SU-DHL-6 (cell line): ENCODE measurements around the gene NAP1L1.
"Not testable (repeated sequence)": the region's sequence is repeated elsewhere in the genome, so short reads cannot be mapped to it uniquely, and the experiment has no call there.

Experiments used
- H2AFZ ChIP-seq: fragments of 200-600 bp; sonication (generic); 2 replicates; pipeline ENCODE4 v1.6.1; 2014; ENCODE audit warnings: low read depth, mild to moderate bottlenecking, moderate library complexity, mixed read lengths, antibody characterized with exemption, low read length; ENCODE audit not compliant: severe bottlenecking
- H3F3A ChIP-seq: fragments of 200-600 bp; shearing (Covaris generic); 2 replicates; pipeline ENCODE4 v1.6.0; 2016; ENCODE audit warnings: antibody characterized with exemption, mild to moderate bottlenecking; ENCODE audit not compliant: insufficient read depth
- H3K27ac ChIP-seq: fragments of 200-600 bp; sonication (generic); 2 replicates; pipeline ENCODE4 v1.5.1; 2016; ENCODE audit warnings: low read depth, mild to moderate bottlenecking, low read length, moderate library complexity, mixed read lengths
- H3K27me3 ChIP-seq: fragments of 200-600 bp; sonication (generic), shearing (Covaris generic); 2 replicates; pipeline ENCODE4 v1.6.0; 2014; ENCODE audit warnings: mild to moderate bottlenecking, low read length
- H3K36me3 ChIP-seq: fragments of 200-600 bp; sonication (generic); 2 replicates; pipeline ENCODE4 v1.6.1; 2014; ENCODE audit warnings: mild to moderate bottlenecking, low read length, mixed read lengths
- H3K4me2 ChIP-seq: fragments of 300-600, 200-600 bp; shearing (Covaris generic), sonication (generic); 2 replicates; pipeline ENCODE4 v1.6.0; 2014; ENCODE audit warnings: low read length, low read depth, mild to moderate bottlenecking; ENCODE audit not compliant: poor library complexity, severe bottlenecking
- H3K4me3 ChIP-seq: fragments of 200-600 bp; sonication (generic); 2 replicates; pipeline ENCODE4 v1.5.1; 2014; ENCODE audit warnings: antibody characterized with exemption, low read length, mild to moderate bottlenecking, mixed read lengths; ENCODE audit not compliant: insufficient read depth, poor library complexity, severe bottlenecking
- H3K79me2 ChIP-seq: fragments of 200-600 bp; sonication (generic); 2 replicates; pipeline ENCODE4 v1.6.1; 2014; ENCODE audit warnings: mild to moderate bottlenecking, low read length, moderate library complexity; ENCODE audit not compliant: insufficient read depth
- H3K9ac ChIP-seq: fragments of 200-600 bp; sonication (generic); 2 replicates; pipeline ENCODE4 v1.7.0; 2014; ENCODE audit warnings: mild to moderate bottlenecking, low read length
- H3K9me2 ChIP-seq: fragments of 200-600 bp; sonication (generic); replicated peaks from 2 replicates; pipeline ENCODE4 v1.6.1; 2014; ENCODE audit warnings: low read length; ENCODE audit not compliant: insufficient read depth
- H3K9me3 ChIP-seq: fragments of 200-600 bp; sonication (generic); 2 replicates; pipeline ENCODE4 v1.6.1; 2014; ENCODE audit warnings: low read length, mixed read lengths; ENCODE audit not compliant: insufficient read depth
- H4K20me1 ChIP-seq: fragments of 200-600 bp; sonication (generic); 2 replicates; pipeline ENCODE4 v1.6.1; 2014; ENCODE audit warnings: low read depth, mild to moderate bottlenecking, antibody characterized with exemption, low read length, moderate library complexity, mixed read lengths
- EZH2phosphoT487 ChIP-seq: fragments of 200-600 bp; sonication (generic), shearing (Covaris generic); conservative IDR thresholded peaks from 2 replicates; pipeline ENCODE4 v1.6.1; 2018; ENCODE audit warnings: mild to moderate bottlenecking, antibody characterized with exemption, low read length, moderate library complexity, mixed read lengths
- TF ChIP-seq, protein P1 (sequence below): fragments of 200-600 bp; sonication (generic); IDR thresholded peaks from one replicate; pipeline ENCODE4 v1.5.1; 2017; ENCODE audit warnings: antibody characterized with exemption, mild to moderate bottlenecking, low read length, moderate library complexity; ENCODE audit not compliant: insufficient read depth, poor library complexity, severe bottlenecking

The NAP1L1 gene

DNA sequence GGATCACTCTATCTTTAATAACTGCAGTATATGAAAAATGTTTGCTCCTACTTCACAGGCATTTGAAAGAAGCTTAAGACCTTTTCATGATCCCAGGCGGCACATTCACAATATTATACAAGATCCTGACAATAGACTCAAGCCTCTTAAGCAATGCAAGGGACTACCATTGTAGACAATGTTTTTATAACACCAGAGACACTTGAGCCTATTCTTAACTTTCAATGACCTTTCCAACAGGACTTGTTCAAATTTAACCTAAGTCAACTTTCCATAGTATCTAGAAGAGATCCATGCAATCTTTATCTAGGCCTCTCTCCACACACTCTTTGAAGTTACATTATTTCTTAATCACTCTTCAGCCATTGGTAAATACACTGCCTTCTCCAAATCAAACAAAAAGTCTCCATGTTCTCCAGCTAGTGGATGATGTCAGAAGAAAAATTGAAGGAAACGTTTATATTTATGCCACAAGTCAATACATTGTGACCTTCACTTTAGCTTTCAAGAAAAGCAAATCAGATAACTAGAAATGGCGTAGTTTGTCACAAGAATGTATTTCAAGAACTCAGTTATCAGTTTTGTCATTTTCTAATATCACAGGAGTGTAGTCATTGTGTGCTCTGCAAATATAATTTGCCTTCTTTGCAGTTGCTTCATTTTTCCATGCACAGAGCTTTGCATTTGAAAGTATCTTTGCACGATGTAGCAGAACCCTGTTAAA lies 94.1 kb downstream of the NAP1L1 start:
- Histone ChIP-seq H3K9me2 (no peaks in the 10 kb centered on the region), H4K20me1 (no peaks in the 10 kb centered on the region), H2AFZ (no peak overlapping the region), H3F3A (no peaks in the 10 kb centered on the region), H3K79me2 (no peaks in the 10 kb centered on the region), H3K9ac (no peak overlapping the region), H3K27ac (no peak overlapping the region), H3K9me3 (no peaks in the 10 kb centered on the region), H3K36me3 (no peaks in the 10 kb centered on the region), H3K27me3 (no peaks in the 10 kb centered on the region), H3K4me3 (no peak overlapping the region), H3K4me2 (no peak overlapping the region)
- TF ChIP-seq, protein P1, sequence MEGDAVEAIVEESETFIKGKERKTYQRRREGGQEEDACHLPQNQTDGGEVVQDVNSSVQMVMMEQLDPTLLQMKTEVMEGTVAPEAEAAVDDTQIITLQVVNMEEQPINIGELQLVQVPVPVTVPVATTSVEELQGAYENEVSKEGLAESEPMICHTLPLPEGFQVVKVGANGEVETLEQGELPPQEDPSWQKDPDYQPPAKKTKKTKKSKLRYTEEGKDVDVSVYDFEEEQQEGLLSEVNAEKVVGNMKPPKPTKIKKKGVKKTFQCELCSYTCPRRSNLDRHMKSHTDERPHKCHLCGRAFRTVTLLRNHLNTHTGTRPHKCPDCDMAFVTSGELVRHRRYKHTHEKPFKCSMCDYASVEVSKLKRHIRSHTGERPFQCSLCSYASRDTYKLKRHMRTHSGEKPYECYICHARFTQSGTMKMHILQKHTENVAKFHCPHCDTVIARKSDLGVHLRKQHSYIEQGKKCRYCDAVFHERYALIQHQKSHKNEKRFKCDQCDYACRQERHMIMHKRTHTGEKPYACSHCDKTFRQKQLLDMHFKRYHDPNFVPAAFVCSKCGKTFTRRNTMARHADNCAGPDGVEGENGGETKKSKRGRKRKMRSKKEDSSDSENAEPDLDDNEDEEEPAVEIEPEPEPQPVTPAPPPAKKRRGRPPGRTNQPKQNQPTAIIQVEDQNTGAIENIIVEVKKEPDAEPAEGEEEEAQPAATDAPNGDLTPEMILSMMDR: no peak
- TF ChIP-seq EZH2phosphoT487: no peak

DNA sequence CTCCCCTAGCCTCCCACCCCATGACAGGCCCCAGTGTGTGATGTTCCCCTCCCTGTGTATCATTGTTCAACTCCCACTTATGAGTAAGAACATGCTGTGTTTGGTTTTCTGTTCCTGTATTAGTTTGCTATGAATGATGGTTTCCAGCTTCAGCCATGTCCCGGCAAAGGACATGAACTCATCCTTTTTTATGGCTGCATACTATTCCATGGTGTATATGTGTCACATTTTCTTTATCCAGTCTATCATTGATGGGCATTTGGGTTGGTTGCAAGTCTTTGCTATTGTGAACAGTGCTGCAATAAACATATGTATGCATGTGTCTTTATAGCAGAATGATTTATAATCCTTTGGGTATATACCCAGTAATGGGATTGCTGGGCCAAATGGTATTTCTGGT lies 96.8 kb downstream of the NAP1L1 start:
- H3K79me2 ChIP-seq, H3K27ac ChIP-seq, H4K20me1 ChIP-seq, H3K4me3 ChIP-seq, H3K9ac ChIP-seq, H3K9me3 ChIP-seq, H3F3A ChIP-seq, H2AFZ ChIP-seq, H3K9me2 ChIP-seq, H3K4me2 ChIP-seq, H3K36me3 ChIP-seq, H3K27me3 ChIP-seq: not testable (repeated sequence)
